Cerebellar cortex (tissue), 1 donor: Measurements from ENCODE around the gene DNAJB13.

Experiments used
- DNase-seq: peaks from one replicate; pipeline ENCODE4 v3.0.0-alpha.2; 2015; ENCODE audit warnings: low spot score

DNAJB13 gene

GRCh38 chr11:73951797-73952196 is 971 bp downstream of the DNAJB13 start:
- no peak for DNase-seq

- no peak for DNase-seq
Observed at GRCh38 chr11:73956876-73957653, 6.2 kb downstream of the DNAJB13 start.

GRCh38 chr11:73957654-73958361 is 7.0 kb downstream of the DNAJB13 start:
- DNase-seq: no peak

GRCh38 chr11:73958521-73959141 is 7.8 kb downstream of the DNAJB13 start:
- DNase-seq: no peak

GRCh38 chr11:73961321-73961720 is 10.5 kb downstream of the DNAJB13 start:
- no peak for DNase-seq

DNA sequence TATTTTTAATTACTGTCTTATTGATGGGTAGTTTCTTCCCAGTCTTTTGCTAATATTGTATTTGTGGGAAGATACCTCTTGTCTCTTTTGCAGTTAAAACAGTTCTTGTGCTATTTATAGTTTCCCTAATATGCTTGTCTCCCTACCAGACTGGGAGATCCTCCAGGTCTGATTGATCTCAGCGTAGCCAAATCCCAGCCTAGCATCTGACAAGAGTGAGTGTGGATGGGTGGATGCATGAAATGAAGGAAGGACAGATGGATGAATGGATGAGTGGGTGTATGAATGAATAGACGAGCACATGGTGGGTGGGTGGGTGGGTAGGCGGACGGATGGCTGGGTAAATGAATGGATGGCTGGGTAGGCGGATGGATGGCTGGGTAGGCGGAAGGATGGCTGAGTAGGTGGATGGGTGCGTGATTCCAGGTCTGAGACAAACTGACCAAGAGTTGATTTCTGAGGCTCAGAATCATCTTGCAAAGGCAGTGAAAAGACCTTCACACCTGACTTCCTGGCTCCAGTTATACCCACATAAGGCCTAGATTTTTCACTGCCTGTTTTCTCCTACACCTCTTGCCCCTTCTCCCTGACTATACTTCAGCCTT is 11.4 kb downstream of the DNAJB13 start:
- DNase-seq: no peak

GRCh38 chr11:73963861-73964260 is 13.0 kb downstream of the DNAJB13 start:
- no peak for DNase-seq

- DNase-seq: peak; percentile 76
Observed at GRCh38 chr11:73965076-73965763, 14.4 kb downstream of the DNAJB13 start.

- DNase-seq: no peak
Observed at GRCh38 chr11:73965764-73966121, 14.9 kb downstream of the DNAJB13 start.

- DNase-seq: no peak
Observed at GRCh38 chr11:73968356-73968966, 17.6 kb downstream of the DNAJB13 start.

DNA sequence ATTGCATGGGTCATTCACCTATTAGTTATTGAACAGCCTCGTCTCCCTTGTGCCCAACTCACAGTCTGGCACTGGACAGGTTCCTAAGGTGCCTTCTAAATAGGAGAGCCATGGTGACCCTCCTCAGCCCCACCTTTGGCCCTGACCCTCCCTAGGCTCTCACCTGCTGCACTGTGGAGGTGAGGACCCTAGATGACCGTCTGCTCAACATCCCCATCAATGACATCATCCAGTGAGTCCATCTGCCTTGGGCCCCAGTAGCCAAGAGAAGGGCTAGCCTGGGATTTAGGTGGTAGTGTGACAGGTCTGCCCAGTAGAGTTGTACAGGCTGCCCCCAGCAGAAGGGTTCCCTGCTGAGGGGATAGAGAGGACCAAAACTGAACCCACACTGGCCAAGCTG is 18.3 kb downstream of the DNAJB13 start:
- no peak for DNase-seq

DNA sequence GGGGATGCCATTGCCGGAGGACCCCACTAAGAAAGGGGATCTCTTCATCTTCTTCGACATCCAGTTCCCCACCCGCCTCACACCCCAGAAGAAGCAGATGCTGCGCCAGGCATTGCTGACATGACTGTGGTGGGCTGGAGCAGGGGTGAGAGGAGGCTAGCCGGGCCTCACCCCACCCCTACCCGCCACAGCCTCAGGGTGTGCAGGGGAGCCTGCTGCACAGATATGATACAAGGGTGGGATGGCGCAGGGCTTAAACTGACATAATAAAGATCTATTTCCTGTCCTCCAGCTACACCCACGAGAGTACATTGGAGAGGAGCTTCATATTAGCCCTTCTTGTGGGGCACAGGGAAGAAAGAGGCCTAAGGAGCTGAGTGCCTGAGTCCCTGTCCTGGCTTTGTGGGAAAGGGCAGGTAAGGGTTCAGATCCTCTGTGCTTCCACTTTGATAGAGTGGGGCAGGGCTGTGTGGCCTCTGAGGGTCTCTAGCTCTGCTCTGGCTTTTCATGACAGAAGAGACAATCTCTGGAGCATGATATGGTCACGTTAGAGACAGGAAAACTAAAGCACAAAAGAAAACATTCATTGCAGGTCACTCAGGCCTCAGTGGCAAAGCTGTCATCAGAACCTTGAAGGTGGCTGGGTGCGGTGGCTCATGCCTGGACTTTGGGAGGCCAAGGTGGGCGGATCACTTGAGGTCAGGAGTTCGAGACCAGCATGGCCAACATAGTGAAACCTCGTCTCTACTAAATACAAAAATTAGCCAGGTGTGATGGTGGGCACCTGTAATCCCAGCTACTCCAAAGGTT is 19.4 kb downstream of the DNAJB13 start:
- DNase-seq: no peak

DNA sequence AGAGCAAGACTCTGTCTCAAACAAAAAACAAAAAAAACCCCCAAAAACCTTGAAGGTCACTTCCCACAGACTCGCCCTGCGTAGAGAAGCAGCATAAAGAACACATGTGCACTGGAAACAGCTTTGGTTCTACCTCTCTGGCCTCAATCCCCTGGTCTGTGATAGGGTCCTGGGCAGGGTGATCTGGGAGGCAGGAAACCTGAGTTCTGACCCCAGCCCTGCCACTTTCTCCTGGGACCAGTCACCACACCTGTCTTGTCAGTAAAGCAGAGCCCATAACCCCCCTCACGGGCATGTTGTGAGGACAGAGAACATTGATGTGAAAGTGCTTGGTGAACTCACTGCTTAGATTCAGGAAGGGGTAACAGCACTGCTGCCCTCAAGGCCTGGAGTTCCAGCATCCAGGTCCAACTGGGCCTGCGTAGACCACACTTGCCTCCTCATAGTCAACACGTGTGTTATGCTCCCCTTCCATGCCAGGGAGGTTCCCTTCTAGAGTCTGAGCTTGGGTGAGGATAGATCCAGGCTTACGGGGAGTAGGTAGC is 20.4 kb downstream of the DNAJB13 start:
- peak; percentile 39 for DNase-seq

DNA sequence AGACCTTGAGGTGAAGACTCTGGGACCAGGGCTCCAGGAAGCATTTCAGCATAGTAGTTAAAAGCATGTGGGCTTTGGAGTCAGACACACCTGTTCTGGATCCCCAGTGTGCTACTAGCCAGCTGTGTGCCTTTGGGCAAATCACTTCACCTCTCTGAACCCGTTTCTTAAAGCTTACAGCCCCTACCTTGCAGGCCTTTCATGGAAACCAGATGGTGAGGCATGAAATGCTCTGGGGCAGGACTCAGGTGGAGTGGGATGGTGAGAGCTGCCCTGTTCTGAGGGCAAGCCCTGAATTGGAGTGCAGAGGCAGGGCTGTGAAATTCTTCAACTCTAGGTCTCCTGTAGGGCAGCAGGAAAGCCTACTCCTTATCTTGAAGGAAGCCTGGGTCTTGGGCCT is 21.4 kb downstream of the DNAJB13 start:
- DNase-seq: no peak

- DNase-seq: peak; percentile 49
Observed at GRCh38 chr11:73972620-73973449, 22.0 kb downstream of the DNAJB13 start.

DNA sequence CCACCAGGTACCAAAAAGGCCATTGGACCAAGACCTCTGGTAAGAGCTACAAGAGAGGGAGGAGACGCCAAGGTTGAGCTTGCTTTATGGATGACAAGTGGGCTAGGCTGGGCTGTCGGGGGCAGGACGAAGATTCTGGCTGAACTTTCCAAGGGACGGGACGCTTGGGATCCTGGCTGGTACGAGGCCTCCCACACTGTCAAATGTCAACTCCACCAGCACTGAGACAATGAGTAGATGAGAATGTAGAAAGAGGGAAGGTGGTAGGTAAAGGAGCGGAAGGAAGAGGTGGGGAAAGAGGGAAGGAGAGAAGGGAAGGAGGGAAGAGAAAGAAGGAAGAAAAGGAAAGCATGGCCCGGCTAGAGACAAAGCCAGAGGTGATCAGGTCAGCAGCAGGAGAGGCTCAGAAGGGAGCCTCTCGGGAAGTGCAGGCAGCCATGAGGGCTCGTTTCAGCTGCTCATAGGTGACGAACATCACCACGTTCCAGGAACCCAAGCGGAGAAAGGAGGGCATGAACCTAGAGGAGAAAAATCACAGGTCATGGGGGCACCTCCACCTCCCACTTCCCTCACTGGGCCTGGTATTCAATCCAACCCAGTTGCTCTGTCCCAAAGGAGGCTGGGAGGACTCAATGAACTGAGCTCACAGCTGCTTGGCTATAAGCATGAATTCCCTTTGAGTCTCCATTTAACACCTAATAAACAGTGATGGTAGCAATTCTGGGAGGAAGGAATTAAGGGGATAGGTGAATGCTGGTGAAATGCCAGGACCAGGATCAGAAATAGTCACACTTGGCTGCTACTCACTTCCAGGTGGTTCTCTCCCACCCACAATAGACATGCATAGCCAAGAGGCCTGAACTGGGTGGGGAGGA is 24.0 kb downstream of the DNAJB13 start:
- DNase-seq: no peak

- no peak for DNase-seq
Observed at GRCh38 chr11:73975479-73975757, 24.6 kb downstream of the DNAJB13 start.

GRCh38 chr11:73976451-73977151 is 25.8 kb downstream of the DNAJB13 start:
- no peak for DNase-seq
